ENCODE results near the gene MINPP1.
"Not testable (repeated sequence)": the region's sequence is repeated elsewhere in the genome, so short reads cannot be mapped to it uniquely, and the experiment has no call there.

MINPP1 gene

DNA sequence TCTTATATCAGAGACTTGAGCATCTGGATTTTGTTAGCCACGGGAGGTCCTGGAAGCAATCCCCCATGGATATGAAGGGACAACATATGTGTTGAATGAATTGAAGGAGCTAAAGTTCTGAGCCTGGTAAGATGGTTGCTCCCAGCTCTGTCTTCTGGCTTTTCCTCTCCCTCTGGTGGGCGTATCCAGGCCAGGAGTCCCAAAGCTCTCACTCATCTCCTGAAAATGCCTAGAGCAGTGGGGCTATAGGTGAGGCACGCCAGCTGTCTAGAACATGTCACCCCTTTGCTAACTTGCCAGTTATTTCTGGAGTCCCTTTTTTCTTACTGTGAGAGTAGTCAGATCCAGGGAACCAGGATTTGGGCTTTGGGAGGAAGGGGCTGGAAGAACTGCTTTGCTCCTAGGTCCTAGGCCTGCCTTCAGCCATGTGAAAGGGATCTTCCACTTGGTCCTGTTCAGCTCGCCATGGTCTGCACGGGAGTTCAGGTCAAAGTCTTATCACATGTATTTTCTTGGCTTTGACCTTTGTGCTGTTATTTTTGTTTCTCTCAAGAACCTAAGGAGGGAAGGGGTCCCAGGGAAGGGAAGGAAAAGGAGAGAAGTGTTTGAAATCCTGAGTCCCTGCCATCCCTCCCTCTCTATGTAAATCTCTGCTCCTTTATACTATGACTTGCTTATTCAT lies 73.6 kb downstream of the MINPP1 start:
- DNase-seq: no peak

DNA sequence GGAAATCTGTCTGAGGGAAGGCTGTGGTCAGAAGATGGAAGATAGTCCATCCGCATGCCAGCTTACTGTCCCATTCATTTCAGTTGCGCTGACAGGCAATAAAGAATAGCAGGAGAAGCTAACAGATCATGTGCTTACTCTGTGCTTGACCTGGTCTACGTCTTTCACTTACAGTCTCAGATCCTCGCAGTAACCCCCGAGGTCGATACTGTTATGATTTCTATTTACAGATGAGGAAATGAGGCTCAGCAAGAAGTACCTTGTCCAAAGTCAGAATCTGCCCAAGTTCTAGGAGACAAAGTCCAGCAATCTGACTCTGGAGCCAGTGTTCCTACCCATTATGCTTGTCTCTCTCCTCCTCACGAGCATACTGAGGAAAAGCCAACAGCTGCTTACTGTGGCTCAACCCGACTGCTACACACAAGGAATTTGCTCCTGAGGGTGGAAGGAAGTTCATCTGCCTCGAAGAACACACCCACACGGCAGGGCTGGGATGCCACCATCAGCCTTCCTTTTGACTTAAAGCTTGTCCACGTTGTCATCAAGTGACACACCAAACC lies 74.2 kb downstream of the MINPP1 start:
- DNase-seq: no peak

DNA sequence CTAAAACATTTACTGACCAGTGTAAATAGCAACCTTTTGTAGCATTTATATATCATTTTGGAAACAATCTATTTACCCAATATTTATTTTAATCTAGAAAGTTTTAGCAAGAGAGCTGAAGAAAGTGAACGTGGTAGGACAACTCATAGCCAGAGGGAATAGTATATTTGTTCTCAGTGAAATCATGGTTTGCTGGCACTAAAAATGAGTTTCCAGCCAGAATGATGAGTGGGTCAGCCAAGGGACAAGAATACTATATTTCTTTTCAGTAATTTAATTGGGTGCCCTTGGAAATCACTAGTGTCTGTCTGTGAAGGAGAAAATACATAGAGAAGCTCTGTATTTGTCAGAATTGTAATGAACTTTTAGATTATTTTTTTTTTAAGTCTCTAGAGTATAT lies 74.9 kb downstream of the MINPP1 start:
- no peak for DNase-seq

DNA sequence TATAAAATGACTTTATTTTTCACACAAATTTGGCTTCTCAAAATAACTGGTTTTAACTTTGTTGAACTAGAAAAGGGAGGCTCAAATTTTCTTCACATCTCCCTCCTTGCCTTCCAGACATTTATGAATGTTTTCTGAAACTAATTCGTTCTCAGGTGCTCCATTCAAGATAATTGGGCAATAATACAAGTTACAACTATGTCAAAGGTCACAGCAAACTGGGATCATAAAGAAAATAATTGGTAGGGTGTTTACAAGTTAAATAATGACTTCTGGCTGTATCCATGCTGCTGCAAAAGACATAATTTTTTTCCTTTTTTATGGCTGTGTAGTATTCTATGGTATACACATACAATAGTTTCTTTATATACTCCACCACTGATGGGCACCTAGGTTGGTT lies 75.3 kb downstream of the MINPP1 start:
- DNase-seq: no peak

DNA sequence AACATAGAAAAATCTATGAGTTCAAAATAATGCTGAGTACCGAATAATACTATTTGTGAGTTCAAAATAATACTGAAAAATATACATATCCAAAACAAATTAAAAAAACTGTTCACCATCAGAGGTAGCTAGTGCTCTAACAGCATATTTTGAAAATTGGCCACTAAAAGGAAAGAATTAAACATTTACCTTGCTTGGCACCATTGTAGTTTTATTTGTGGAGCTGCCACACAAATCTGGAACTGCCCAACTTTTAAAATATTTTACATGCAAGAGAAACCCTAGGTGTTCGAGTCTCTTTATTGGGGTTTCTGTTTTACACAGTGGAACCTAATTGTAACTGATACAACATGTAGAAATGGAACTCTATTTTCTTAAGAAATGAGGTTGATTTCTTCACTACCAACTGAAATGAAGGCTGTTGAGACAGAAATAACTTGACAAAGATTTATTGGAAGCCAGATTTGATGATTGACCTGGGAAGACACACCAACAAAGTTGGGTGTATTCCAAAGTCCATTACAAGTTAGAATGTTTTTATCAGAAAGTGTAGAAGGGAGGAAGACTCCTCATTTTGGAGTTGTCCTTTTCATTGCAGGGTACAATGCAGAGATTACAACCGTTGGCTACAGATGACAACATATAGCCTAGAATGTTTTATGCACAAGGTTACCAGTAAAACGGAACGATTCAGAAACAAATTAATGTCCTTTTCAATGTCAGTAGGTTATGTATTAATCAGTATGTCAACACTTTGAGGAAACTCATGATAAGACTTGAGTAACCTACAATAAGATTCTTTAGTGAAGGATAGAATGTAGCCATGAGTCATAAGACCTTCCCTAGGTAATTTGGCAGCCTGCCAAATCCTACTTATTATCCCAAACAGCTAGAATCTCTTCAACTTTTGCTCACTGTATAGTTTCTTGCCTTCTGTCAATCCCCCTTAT lies 81.1 kb downstream of the MINPP1 start:
- DNase-seq: no peak

DNA sequence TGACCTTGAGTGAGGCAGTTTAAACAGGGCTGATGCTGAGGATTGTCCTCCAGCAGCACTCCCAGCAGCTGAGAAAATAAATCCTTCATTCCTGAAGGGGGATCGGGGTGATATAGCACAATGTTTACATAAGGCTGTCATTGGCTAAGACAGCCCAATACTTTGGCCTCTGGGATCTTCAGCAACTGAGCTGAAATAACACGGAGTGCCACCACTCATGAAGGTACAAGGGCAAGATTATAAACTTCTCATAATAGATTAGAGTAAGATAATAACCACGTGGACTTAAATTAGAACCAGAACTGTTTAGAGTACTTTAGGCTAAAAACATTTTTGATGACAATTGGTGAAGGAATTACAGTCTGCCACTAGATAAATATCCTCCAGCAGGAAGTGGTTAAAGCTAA lies 85.0 kb downstream of the MINPP1 start:
- DNase-seq: no peak

DNA sequence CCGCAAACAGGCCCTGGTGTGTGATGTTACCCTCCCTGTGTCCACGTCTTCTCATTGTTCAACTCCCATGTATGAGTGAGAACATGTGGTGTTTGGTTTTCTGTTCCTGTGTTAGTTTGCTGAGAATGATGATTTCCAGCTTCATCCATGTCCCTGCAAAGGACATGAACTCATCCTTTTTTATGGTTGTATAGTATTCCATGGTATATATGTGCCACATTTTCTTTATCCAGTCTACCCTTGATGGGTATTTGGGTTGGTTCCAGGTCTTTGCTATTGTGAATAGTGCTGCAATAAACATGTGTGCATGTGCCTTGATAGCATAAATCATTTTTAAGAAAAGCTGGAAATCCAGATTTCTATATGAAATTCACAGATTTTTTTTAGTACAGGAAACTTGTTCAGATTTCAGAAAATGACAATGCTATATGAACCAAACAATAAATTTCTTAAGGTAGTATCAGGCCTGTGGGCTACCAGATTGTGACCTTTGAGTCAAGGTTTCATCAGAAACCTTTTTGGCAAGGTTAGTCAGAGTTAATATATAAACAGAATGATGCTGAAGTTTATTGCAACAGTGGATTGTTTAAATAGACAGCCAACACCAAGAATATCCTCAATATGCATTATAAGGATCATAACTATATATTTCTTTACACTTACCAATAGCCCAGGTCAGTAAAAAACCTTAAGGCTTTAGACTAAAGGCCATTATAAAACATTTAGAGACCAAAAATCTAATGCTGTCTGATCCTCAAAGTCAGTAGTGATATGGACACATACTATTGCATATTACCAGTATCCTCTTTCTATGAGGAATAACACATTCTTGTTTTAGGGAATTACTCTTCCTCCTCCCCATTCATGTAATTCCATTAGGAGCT lies 86.3 kb downstream of the MINPP1 start:
- no peak for DNase-seq

DNA sequence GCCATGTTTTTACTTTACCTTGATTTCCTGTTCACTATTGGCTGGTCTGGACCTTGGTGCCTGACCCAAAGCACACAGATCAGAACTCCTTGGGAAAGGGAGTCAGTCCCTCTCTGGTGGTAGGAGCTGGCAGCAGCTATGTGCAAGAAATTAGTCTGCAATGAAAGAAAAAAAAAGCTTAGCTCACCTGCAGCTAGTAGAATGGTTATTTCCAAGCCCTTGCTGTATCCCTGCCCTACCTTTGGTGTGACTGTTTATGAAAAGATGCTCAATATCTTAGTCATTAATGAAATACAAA lies 86.8 kb downstream of the MINPP1 start:
- DNase-seq: no peak

DNA sequence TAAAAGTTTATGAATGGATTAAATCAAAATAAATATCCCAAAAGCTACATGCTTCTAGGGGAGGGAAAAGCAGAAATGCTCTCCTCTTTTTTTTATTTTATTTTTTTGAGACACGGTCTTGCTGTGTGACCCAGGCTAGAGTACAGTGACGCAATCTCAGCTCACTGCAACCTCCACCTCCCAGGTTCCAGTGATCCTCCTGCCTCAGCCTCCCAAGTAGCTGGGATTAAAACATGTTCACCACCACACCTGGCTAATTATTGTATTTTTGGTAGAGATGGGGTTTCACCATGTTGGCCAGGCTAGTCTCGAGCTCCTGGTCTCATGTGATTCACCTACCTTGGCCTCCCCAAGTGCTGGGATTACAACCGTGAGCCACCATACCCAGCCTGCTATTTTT lies 88.2 kb downstream of the MINPP1 start:
- not testable (repeated sequence) for DNase-seq

DNA sequence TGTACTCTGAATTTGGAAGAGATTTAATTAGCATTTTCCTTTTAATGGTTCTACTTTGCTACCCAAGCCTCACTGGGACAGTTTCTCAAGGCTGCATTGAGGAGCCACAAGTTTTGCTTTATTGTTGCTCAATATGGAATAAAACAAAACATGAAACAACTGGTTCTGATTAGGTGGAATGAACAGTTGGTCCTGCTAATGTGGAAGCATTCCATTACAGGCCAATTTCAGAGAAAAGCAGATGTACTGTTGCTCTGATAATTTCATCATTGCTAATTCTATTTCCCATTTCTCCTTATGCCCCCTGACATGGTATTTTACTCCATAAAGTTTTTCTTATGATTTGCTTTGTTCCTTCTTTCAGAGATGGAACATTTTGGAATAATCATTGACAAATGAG lies 89.0 kb downstream of the MINPP1 start:
- no peak for DNase-seq

DNA sequence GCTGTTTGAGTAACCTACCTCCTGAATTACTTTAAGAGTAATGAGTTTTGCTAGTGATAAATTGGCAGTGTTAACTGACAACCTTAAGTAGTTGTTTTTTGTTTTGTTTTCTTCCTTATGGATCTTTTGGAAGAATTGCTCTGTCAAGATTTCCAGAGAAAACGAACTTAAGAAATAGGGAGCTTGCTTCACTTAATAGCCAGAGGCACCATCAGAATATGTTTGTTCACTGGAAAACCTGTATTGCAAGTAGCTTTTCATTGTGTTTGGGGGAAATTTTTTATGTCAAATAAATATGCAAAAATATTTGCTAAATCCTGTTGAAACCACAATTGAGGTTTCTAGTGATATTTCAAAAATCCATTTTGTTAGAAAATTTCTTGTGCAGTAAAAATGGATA lies 89.5 kb downstream of the MINPP1 start:
- no peak for DNase-seq

DNA sequence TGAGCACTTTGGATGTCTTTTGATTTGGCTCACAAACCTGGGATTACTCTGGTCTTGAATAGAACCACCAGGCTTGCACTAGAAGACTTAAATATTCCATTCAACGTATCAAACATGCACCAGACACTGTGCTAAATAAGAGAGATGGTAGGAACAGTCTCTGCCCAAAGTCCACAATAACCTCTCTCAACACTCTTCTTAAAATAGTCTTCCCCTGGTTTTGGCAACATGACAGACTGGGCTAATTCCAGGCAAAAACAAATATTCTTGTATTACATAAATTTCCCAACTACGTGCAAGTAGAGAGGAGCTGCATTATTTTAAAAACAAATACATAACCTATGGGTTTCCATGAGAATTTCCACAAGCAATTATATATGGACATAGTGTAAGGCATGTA lies 90.2 kb downstream of the MINPP1 start:
- DNase-seq: no peak

DNA sequence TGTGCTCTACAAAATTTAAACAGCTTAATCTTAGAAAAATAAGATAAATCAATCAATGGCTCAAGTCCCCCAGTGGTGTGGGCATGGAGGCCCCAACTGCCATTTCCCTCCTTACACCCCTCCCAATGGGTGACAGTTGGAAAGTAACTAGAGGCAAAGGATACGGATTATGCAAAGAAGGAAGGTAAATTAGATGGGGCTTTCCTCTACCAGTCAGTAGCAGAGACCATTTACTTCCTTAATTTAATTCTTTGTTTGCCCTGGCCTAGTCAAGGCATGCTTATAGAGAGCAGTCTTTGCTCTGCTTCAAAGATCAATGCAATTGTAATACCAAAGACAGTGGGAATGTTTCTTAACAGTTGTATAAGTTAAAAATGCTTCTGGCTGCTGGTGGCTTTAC lies 91.7 kb downstream of the MINPP1 start:
- no peak for DNase-seq

DNA sequence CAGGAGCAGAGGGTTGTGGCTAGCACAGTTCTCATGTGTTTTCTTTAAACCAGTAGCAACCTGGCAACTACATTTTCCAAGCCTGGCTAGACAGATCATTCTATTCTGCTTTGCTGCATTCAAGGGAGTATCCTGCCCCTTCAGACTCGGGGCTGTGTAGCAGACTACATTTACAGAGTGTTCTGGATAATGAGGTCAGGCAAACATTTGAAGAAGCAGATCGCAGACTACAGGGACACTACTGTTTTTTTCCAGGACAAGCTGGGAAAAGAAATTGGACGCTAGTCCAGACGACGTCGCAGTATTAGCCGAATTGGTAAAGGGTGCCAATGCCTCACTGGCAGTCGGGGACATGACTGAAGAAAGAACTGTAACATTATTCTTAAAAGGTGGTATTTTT lies 94.0 kb downstream of the MINPP1 start:
- DNase-seq: no peak

DNA sequence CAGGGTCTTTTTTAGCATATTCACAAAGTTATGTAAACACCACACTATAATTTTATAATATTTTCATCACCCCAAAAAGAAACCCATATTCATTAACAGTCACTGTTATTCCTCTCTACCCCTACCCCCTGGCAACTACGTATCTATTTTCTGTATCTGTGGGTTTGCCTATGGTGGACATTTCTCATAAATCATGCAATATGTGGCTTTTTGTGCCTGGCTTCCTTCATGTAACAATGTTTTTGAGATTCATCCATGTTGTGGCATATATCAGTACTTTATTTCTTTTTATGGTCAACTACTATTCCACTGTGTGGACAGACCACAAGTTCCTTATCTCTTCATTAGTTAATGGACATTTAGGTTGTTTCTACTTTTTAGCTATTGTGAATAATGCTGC lies 95.9 kb downstream of the MINPP1 start:
- DNase-seq: no peak
